Transverse colon (tissue), 4 donors: ENCODE data around the gene GNPTAB. TPM values are rescaled to one million over a fixed set of nuclear protein-coding genes. Genes with fewer than 3 reads are reported as not detected.

Experiments
- DNase-seq: peaks from one replicate; pipeline ENCODE4 v3.0.0-alpha.2; 2019
- H3K27ac ChIP-seq, 4 donors: fragments of 200-600 bp; sonication (generic); 2 replicates each; pipeline ENCODE4 v1.5.1; 2016 to 2018; ENCODE audit warnings: inconsistent platforms in 4 of 4
- H3K27me3 ChIP-seq: fragments of 200-600 bp; sonication (generic); 2 replicates; pipeline ENCODE4 v1.5.1; 2017; ENCODE audit warnings: inconsistent platforms
- H3K36me3 ChIP-seq, 4 donors: fragments of 200-600 bp; sonication (generic); 2 replicates each; pipeline ENCODE4 v1.5.1; 2017 to 2019; ENCODE audit warnings: inconsistent platforms in 4 of 4
- H3K4me1 ChIP-seq, 4 donors: fragments of 200-600 bp; sonication (generic); 2 replicates each; pipeline ENCODE4 v1.5.1; 2017 to 2020; ENCODE audit warnings: inconsistent platforms in 4 of 4
- H3K4me3 ChIP-seq, 4 donors: fragments of 200-600 bp; sonication (generic); 1 replicate in 1 of 4; 2 replicates in 3 of 4; pipeline versions ENCODE4 v1.5.1 to v1.6.1; 2017 to 2019; ENCODE audit warnings: inconsistent platforms in 4 of 4
- H3K9me3 ChIP-seq, 2 donors: fragments of 200-600 bp; sonication (generic); 2 replicates each; pipeline ENCODE4 v1.5.1; 2017 to 2019; ENCODE audit warnings: inconsistent platforms in 2 of 2
- CTCF ChIP-seq, 5 experiments: fragments of 200-600 bp in 3 of 5; fragments of 450-650 bp in 2 of 5; sonication (generic) in 3 of 5; IDR thresholded peaks; 1 replicate in 2 of 5; 2 replicates in 3 of 5; pipeline ENCODE4 v1.5.1; 2016 to 2017; ENCODE audit warnings: antibody characterized with exemption in 5 of 5, inconsistent platforms in 3 of 5, mild to moderate bottlenecking in 2 of 5, moderate library complexity in 1 of 5
- EP300 ChIP-seq: sonication (generic); formaldehyde crosslinking; IDR thresholded peaks from one replicate; pipeline ENCODE4 v1.6.1; 2017; ENCODE audit warnings: antibody characterized with exemption, low read depth
- POLR2A ChIP-seq: fragments of 450-650 bp; IDR thresholded peaks from one replicate; pipeline ENCODE4 v1.6.1; 2016; ENCODE audit warnings: antibody characterized with exemption, mild to moderate bottlenecking, moderate library complexity
- POLR2AphosphoS5 ChIP-seq, 3 donors: sonication (generic); formaldehyde crosslinking; IDR thresholded peaks; one replicate each; pipeline ENCODE4 v1.6.1; 2016; ENCODE audit warnings: antibody characterized with exemption in 3 of 3
- WGBS, 2 donors: methylation state at CpG; one replicate each; pipeline ENCODE4 v1.1.5; 2018; ENCODE audit warnings: low coverage in 1 of 2; 5-methylcytosine and 5-hydroxymethylcytosine counted together
- in situ Hi-C, 4 donors: fragments of 200-750 bp; cut with MboI; loops; one replicate each; pipeline versions ENCODE4 v1.15.0 to v1.15.1; 2017; ENCODE audit warnings: low sequenced_read_pairs in 3 of 4, low pct_ligation_motif_present in 1 of 4, low pct_unique_long_range_greater_than_20kb in 1 of 4
- intact Hi-C: fragments of 100-400 bp; cut with DNase I; formaldehyde crosslinking; loops from one replicate; pipeline ENCODE4 v1.15.1; 2023; ENCODE audit warnings: low total_unique reads
- total RNA-seq, 4 donors: library from RNA; depleted of rRNA; stranded (reverse); fragments of >200 nt; gene quantifications; one replicate each; pipeline ENCODE4 v1.1.0, GENCODE V29; 2016

GNPTAB gene
- total RNA-seq, 4 donors from 2014 or later = 24.1 to 83.0 (median 64.5) TPM

GRCh38 chr12:101747697-101748096, 83.1 kb downstream of the GNPTAB start:
- no peak overlapping the region for H3K4me3 ChIP-seq
- no peaks in the 10 kb centered on the region for H3K9me3 ChIP-seq
- 88% methylated on average over 1 of the region's 1 CpG; no CpG with 5 or more reads in 1 of the 2 donors for WGBS, 2 donors
- H3K27me3 ChIP-seq = no peaks in the 10 kb centered on the region
- DNase-seq = no peak
- in situ Hi-C loops = no loop called here
- intact Hi-C loops = no loop called here
- TF ChIP-seq POLR2AphosphoS5 (IDR thresholded peaks at IDR 0.05) (no peak), EP300 (no peak), POLR2A (no peak), CTCF (IDR thresholded peaks at IDR 0.05) (no peak)
- H3K4me1 ChIP-seq = no peaks in the 10 kb centered on the region
- no peak overlapping the region for H3K27ac ChIP-seq
- peaks cover 0 to 63% (median 18%) of the 10 kb centered on the region in 4 donors for H3K36me3 ChIP-seq

- Histone ChIP-seq H3K36me3 (peaks cover 0 to 71% (median 17%) of the 10 kb centered on the region in 4 donors), H3K4me3 (no peak overlapping the region), H3K27me3 (no peaks in the 10 kb centered on the region), H3K4me1 (no peaks in the 10 kb centered on the region), H3K27ac (no peak overlapping the region), H3K9me3 (no peaks in the 10 kb centered on the region)
- no peak for TF ChIP-seq POLR2AphosphoS5 (IDR thresholded peaks at IDR 0.05)
- no peak for TF ChIP-seq POLR2A
- no peak for TF ChIP-seq CTCF (IDR thresholded peaks at IDR 0.05)
- TF ChIP-seq EP300 = no peak
- WGBS, 2 donors = 84 to 100% methylated on average over 1 of the region's 1 CpG
- no peak for DNase-seq
- intact Hi-C loops (no loop called here), in situ Hi-C loops (no loop called here)
These were observed 84.1 kb downstream of the GNPTAB start for GRCh38 chr12:101746661-101747060.

GRCh38 chr12:101746196-101746595, 84.6 kb downstream of the GNPTAB start:
- no peak overlapping the region for H3K4me3 ChIP-seq
- H3K4me1 ChIP-seq = no peaks in the 10 kb centered on the region
- 81 to 83% methylated on average over 1 of the region's 1 CpG for WGBS, 2 donors
- in situ Hi-C loops (no loop called here), intact Hi-C loops (no loop called here)
- peaks cover 0 to 66% (median 17%) of the 10 kb centered on the region in 4 donors for H3K36me3 ChIP-seq
- H3K9me3 ChIP-seq = no peaks in the 10 kb centered on the region
- DNase-seq = no peak
- H3K27ac ChIP-seq = no peak overlapping the region
- TF ChIP-seq POLR2AphosphoS5 (IDR thresholded peaks at IDR 0.05) (no peak), CTCF (IDR thresholded peaks at IDR 0.05) (no peak), POLR2A (no peak), EP300 (no peak)
- H3K27me3 ChIP-seq = no peaks in the 10 kb centered on the region

GRCh38 chr12:101745481-101745880, 85.3 kb downstream of the GNPTAB start:
- Histone ChIP-seq H3K4me3 (no peak overlapping the region), H3K36me3 (peaks cover 0 to 64% (median 17%) of the 10 kb centered on the region in 4 donors), H3K27me3 (no peaks in the 10 kb centered on the region), H3K27ac (no peak overlapping the region), H3K9me3 (no peaks in the 10 kb centered on the region), H3K4me1 (no peaks in the 10 kb centered on the region)
- intact Hi-C loops (no loop called here), in situ Hi-C loops (no loop called here)
- WGBS, 2 donors = 66 to 76% methylated on average over 2 to 3 of the region's 3 CpGs
- DNase-seq = no peak
- TF ChIP-seq POLR2AphosphoS5 (IDR thresholded peaks at IDR 0.05) = no peak
- no peak for TF ChIP-seq POLR2A
- TF ChIP-seq CTCF (IDR thresholded peaks at IDR 0.05) = no peak
- no peak for TF ChIP-seq EP300
